Colonic mucosa (tissue), 4 donors: ENCODE results near the gene STAP2. TPM values are rescaled to one million over a fixed set of nuclear protein-coding genes. Genes with fewer than 3 reads are reported as not detected.
"Not testable (repeated sequence)": the region's sequence is repeated elsewhere in the genome, so short reads cannot be mapped to it uniquely, and the experiment has no call there.

ENCODE experiments used
- DNase-seq: peaks from one replicate; pipeline ENCODE4 v3.0.0-alpha.2; 2020
- H3K27ac ChIP-seq: fragments of 200-600 bp; one replicate; pipeline ENCODE4 v1.8.0; 2021
- H3K27me3 ChIP-seq: fragments of 200-600 bp; one replicate; pipeline ENCODE4 v1.8.0; 2021
- H3K36me3 ChIP-seq: fragments of 200-600 bp; one replicate; pipeline ENCODE4 v1.8.0; 2021
- H3K4me1 ChIP-seq: fragments of 200-600 bp; one replicate; pipeline ENCODE4 v1.8.0; 2021; ENCODE audit warnings: mild to moderate bottlenecking
- H3K4me3 ChIP-seq: fragments of 200-600 bp; one replicate; pipeline ENCODE4 v1.8.0; 2021
- H3K9ac ChIP-seq, 2 donors: one replicate each; pipeline ENCODE4 v1.7.0; 2013; ENCODE audit warnings: control low read depth in 2 of 2, low read depth in 2 of 2, low read length in 2 of 2
- H3K9me3 ChIP-seq: fragments of 200-600 bp; one replicate; pipeline ENCODE4 v1.8.0; 2021
- CTCF ChIP-seq: fragments of 200-600 bp; IDR thresholded peaks from one replicate; pipeline ENCODE4 v1.8.0; 2022; ENCODE audit warnings: antibody characterized with exemption, mild to moderate bottlenecking
- intact Hi-C: fragments of 100-400 bp; cut with DNase I; formaldehyde crosslinking; loops from one replicate; pipeline ENCODE4 v1.14.1; 2022
- total RNA-seq, 2 donors: library from RNA; stranded (reverse); fragmentation: NEBNext Ultra II Directional in 1 of 2; extraction: Animal tissue kit (Norgen Biotek cat#: 25700) in 1 of 2; gene quantifications; one replicate each; pipeline ENCODE4 v1.2.1, GENCODE V29; 2021
- donor health status: healthy.
- donor health status: DM: no; HTN: no; CAD: no.
- donor health status: DM: no; HTN: no; CAD: no.

Gene STAP2
- total RNA-seq, 2 donors from 2014 or later, result 197 to 218 TPM

- Histone ChIP-seq H3K9ac (no peak overlapping the region), H3K4me3 (no peak overlapping the region), H3K27ac (no peak overlapping the region), H3K36me3 (no peaks in the 10 kb centered on the region), H3K4me1 (peaks cover 9% of the 10 kb centered on the region), H3K9me3 (no peaks in the 10 kb centered on the region), H3K27me3 (peaks cover 23% of the 10 kb centered on the region)
- TF ChIP-seq CTCF, result no peak
- no peak for DNase-seq
- intact Hi-C loops, result no loop called here
Measured at GRCh38 chr19:4278010-4278409, 60.6 kb downstream of the STAP2 start.

- DNase-seq, result no peak
- Histone ChIP-seq H3K4me1 (peaks cover 9% of the 10 kb centered on the region), H3K9ac (no peak overlapping the region), H3K36me3 (no peaks in the 10 kb centered on the region), H3K4me3 (no peak overlapping the region), H3K27ac (no peak overlapping the region), H3K9me3 (no peaks in the 10 kb centered on the region), H3K27me3 (peaks cover 23% of the 10 kb centered on the region)
- TF ChIP-seq CTCF, result no peak
- intact Hi-C loops, result no loop called here
Measured at GRCh38 chr19:4277191-4277696, 61.4 kb downstream of the STAP2 start.

- H3K27ac ChIP-seq, intact Hi-C loops, H3K27me3 ChIP-seq, H3K9ac ChIP-seq, H3K4me3 ChIP-seq, DNase-seq, H3K36me3 ChIP-seq, H3K4me1 ChIP-seq, H3K9me3 ChIP-seq: not testable (repeated sequence)
Measured at GRCh38 chr19:4274321-4274686, 64.3 kb downstream of the STAP2 start.

Other genes starting within 250 kb of the STAP2 start
- gene MAP2K2, start 214.7 kb downstream of the STAP2 start, total RNA-seq, result 100 to 1,000 TPM; 211 to 260 TPM
- 1 to 10 TPM; 1.1 to 9.9 TPM for gene CREB3L3, start 185.2 kb downstream of the STAP2 start, total RNA-seq
- gene SIRT6, start 156.3 kb downstream of the STAP2 start, total RNA-seq, result 100 to 1,000 TPM in 1 of 2 donors, 10 to 100 TPM in 1; 83.9 to 120 TPM
- gene ANKRD24, start 156.1 kb downstream of the STAP2 start, total RNA-seq, result 1 to 10 TPM in 1 of 2 donors, under 1 TPM in 1; 0.35 to 1.8 TPM
- 1 to 10 TPM in 1 of 2 donors, under 1 TPM in 1; 0.56 to 1.6 TPM for gene EBI3, start 109.3 kb downstream of the STAP2 start, total RNA-seq
- gene YJU2, start 91.7 kb downstream of the STAP2 start, total RNA-seq, result 10 to 100 TPM; 15.8 to 25.8 TPM
- gene SHD, start 59.6 kb downstream of the STAP2 start, total RNA-seq, result 10 to 100 TPM; 16.8 to 19.3 TPM
- under 1 TPM in 1 of 2 donors, not detected in 1; 0.74 TPM for gene TMIGD2, start 36.4 kb downstream of the STAP2 start, total RNA-seq
- gene FSD1, start 34.2 kb downstream of the STAP2 start, total RNA-seq, result 1 to 10 TPM in 1 of 2 donors, under 1 TPM in 1; 0.98 to 2.4 TPM
- gene MPND, start 4.7 kb upstream of the STAP2 start, total RNA-seq, result 10 to 100 TPM; 38.0 to 63.2 TPM
- gene SH3GL1, start 61.7 kb upstream of the STAP2 start, total RNA-seq, result 10 to 100 TPM; 54.0 to 66.6 TPM
- gene CHAF1A, start 63.8 kb upstream of the STAP2 start, total RNA-seq, result 10 to 100 TPM; 15.6 to 53.2 TPM
- 10 to 100 TPM; 84.9 to 96.7 TPM for gene UBXN6, start 119.0 kb upstream of the STAP2 start, total RNA-seq
- gene HDGFL2, start 133.5 kb upstream of the STAP2 start, total RNA-seq, result 10 to 100 TPM; 32.7 to 55.0 TPM
- 1 to 10 TPM in 1 of 2 donors, under 1 TPM in 1; 0.47 to 6.3 TPM for gene PLIN4, start 179.7 kb upstream of the STAP2 start, total RNA-seq
- gene PLIN5, start 196.4 kb upstream of the STAP2 start, total RNA-seq, result 1 to 10 TPM; 2.0 to 3.5 TPM
- gene LRG1, start 201.2 kb upstream of the STAP2 start, total RNA-seq, result 10 to 100 TPM; 24.4 to 26.0 TPM
- gene SEMA6B, start 220.9 kb upstream of the STAP2 start, total RNA-seq, result 1 to 10 TPM; 1.3 to 5.6 TPM